Keratinocyte (primary cell): ENCODE results near the gene EGFLAM. TPM values are rescaled to one million over a fixed set of nuclear protein-coding genes. Genes with fewer than 3 reads are reported as not detected.

ENCODE experiments used
- DNase-seq: peaks from one replicate; pipeline ENCODE4 v3.0.0-alpha.2; 2011; ENCODE audit warnings: low read depth, missing footprints, low spot score
- FAIRE-seq: peaks from 2 replicates; lab custom pipeline; 2011; peaks lifted over from hg19 to GRCh38; lab: Jason Lieb, UNC
- H2AFZ ChIP-seq: 2 replicates; pipeline ENCODE4 v1.6.0; 2012; ENCODE audit warnings: low read length, control low read depth, inconsistent platforms; ENCODE audit not compliant: control insufficient read depth
- H3K27ac ChIP-seq: 2 replicates; pipeline ENCODE4 v1.5.1; 2011; ENCODE audit warnings: low read length; ENCODE audit not compliant: control insufficient read depth, insufficient read depth
- H3K27me3 ChIP-seq: 3 replicates; pipeline ENCODE4 v1.6.0; 2011; ENCODE audit warnings: low read length; ENCODE audit not compliant: control insufficient read depth, insufficient read depth; ENCODE audit errors: extremely low read depth
- H3K36me3 ChIP-seq, 2 experiments: 2 replicates in 1 of 2; 3 replicates in 1 of 2; pipeline ENCODE4 v1.5.1; 2011; ENCODE audit warnings: low read length in 2 of 2, mild to moderate bottlenecking in 1 of 2; ENCODE audit not compliant: control insufficient read depth in 2 of 2, insufficient read depth in 2 of 2; ENCODE audit errors: extremely low read depth in 1 of 2
- H3K4me1 ChIP-seq: 3 replicates; pipeline ENCODE4 v1.5.1; 2011; ENCODE audit warnings: low read length; ENCODE audit not compliant: control insufficient read depth, insufficient read depth; ENCODE audit errors: extremely low read depth
- H3K4me2 ChIP-seq: 3 replicates; pipeline ENCODE4 v1.6.0; 2011; ENCODE audit warnings: low read depth, low read length; ENCODE audit not compliant: control insufficient read depth, insufficient read depth; ENCODE audit errors: extremely low read depth
- H3K4me3 ChIP-seq, 3 experiments: fragments of 200-600 bp in 1 of 3; sonication (generic) in 1 of 3; 2 replicates in 2 of 3; 3 replicates in 1 of 3; pipeline ENCODE4 v1.5.1; 2011 to 2016; ENCODE audit warnings: low read length in 3 of 3, mild to moderate bottlenecking in 3 of 3, control low read depth in 2 of 3, inconsistent platforms in 1 of 3, low read depth in 1 of 3, mixed read lengths in 1 of 3, mixed run types in 1 of 3, moderate library complexity in 1 of 3; ENCODE audit not compliant: control insufficient read depth in 2 of 3, insufficient read depth in 2 of 3; ENCODE audit errors: extremely low read depth in 1 of 3
- H3K79me2 ChIP-seq: 2 replicates; pipeline ENCODE4 v1.6.0; 2012; ENCODE audit warnings: low read length; ENCODE audit not compliant: control insufficient read depth, insufficient read depth
- H3K9ac ChIP-seq: 3 replicates; pipeline ENCODE4 v1.6.0; 2011; ENCODE audit warnings: low read length; ENCODE audit not compliant: control insufficient read depth, insufficient read depth; ENCODE audit errors: extremely low read depth
- H3K9me1 ChIP-seq: 3 replicates; pipeline ENCODE4 v1.6.0; 2011; ENCODE audit warnings: low read length; ENCODE audit not compliant: control insufficient read depth, insufficient read depth; ENCODE audit errors: extremely low read depth
- H3K9me3 ChIP-seq: 2 replicates; pipeline ENCODE4 v1.5.1; 2012; ENCODE audit warnings: low read depth, low read length; ENCODE audit not compliant: control insufficient read depth
- H4K20me1 ChIP-seq: 3 replicates; pipeline ENCODE4 v1.6.0; 2011; ENCODE audit warnings: low read length; ENCODE audit not compliant: control insufficient read depth, insufficient read depth; ENCODE audit errors: extremely low read depth
- EZH2 ChIP-seq: IDR thresholded peaks from one replicate; pipeline ENCODE4 v1.6.1; 2012; ENCODE audit warnings: inconsistent platforms, mild to moderate bottlenecking, low read length, moderate library complexity
- dilution Hi-C: fragments of 300-500 bp; cut with MboI; formaldehyde crosslinking; loops from one replicate; pipeline ENCODE4 v1.7.0; 2020; ENCODE audit warnings: low sequenced_read_pairs; ENCODE audit not compliant: extremely low pct_ligation_motif_present
- polyA plus RNA-seq, 5 experiments: library from polyadenylated mRNA; depleted of rRNA in 3 of 5; stranded (reverse) in 3 of 5; stranded (forward) in 1 of 5; unstranded in 1 of 5; fragments of >200 nt; gene quantifications; 1 replicate in 1 of 5; 2 replicates in 3 of 5; 3 replicates in 1 of 5; pipeline versions ENCODE4 v1.2.1 to v1.2.3, GENCODE V29; 2011 to 2012; ENCODE audit warnings: missing spikeins in 2 of 5, low read depth in 1 of 5, low replicate concordance in 1 of 5
- TF ChIP-seq, protein P1 (sequence below), 3 experiments: IDR thresholded peaks in 1 of 3; conservative IDR thresholded peaks in 1 of 3; optimal IDR thresholded peaks in 1 of 3; 2 replicates in 2 of 3; 3 replicates in 1 of 3; pipeline versions ENCODE3 to v1.5.1; 2011; ENCODE audit warnings: low read length in 3 of 3, mild to moderate bottlenecking in 3 of 3, moderate library complexity in 2 of 3, control low read depth in 1 of 3, inconsistent platforms in 1 of 3; ENCODE audit not compliant: insufficient read depth in 2 of 3; ENCODE audit errors: extremely low read depth in 1 of 3

Gene EGFLAM
- polyA plus RNA-seq, 1 donor (not counting 4 experiments of a cell fraction or from before 2014, with no cell fraction given): not detected

- no peaks in the 10 kb centered on the region for H3K9me3 ChIP-seq
- H3K79me2 ChIP-seq: no peaks in the 10 kb centered on the region
- H3K9ac ChIP-seq: no peak overlapping the region
- no peak overlapping the region for H3K27ac ChIP-seq
- FAIRE-seq (no peak), DNase-seq (no peak)
- no peak overlapping the region for H3K4me2 ChIP-seq
- no peaks in the 10 kb centered on the region for H3K4me1 ChIP-seq
- H3K4me3 ChIP-seq: no peak overlapping the region
- TF ChIP-seq, protein P1, sequence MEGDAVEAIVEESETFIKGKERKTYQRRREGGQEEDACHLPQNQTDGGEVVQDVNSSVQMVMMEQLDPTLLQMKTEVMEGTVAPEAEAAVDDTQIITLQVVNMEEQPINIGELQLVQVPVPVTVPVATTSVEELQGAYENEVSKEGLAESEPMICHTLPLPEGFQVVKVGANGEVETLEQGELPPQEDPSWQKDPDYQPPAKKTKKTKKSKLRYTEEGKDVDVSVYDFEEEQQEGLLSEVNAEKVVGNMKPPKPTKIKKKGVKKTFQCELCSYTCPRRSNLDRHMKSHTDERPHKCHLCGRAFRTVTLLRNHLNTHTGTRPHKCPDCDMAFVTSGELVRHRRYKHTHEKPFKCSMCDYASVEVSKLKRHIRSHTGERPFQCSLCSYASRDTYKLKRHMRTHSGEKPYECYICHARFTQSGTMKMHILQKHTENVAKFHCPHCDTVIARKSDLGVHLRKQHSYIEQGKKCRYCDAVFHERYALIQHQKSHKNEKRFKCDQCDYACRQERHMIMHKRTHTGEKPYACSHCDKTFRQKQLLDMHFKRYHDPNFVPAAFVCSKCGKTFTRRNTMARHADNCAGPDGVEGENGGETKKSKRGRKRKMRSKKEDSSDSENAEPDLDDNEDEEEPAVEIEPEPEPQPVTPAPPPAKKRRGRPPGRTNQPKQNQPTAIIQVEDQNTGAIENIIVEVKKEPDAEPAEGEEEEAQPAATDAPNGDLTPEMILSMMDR (optimal IDR thresholded peaks at IDR 0.05 in 1 of 3, IDR thresholded peaks at IDR 0.05 in 1 of 3, conservative IDR thresholded peaks at IDR 0.05 in 1 of 3; ENCODE audit: extremely low read depth in 1 of 3, insufficient read depth in 2 of 3, low read length in 3 of 3): no peak
- no peak for TF ChIP-seq EZH2
- H3K36me3 ChIP-seq: no peaks in the 10 kb centered on the region
- peaks cover 3% of the 10 kb centered on the region for H3K27me3 ChIP-seq
- H2AFZ ChIP-seq: no peak overlapping the region
- dilution Hi-C loops: no loop called here
- no peaks in the 10 kb centered on the region for H4K20me1 ChIP-seq
- H3K9me1 ChIP-seq: no peaks in the 10 kb centered on the region
Measured at GRCh38 chr5:38367410-38367809, 109.1 kb downstream of the EGFLAM start.

- no peak overlapping the region for H3K9ac ChIP-seq
- no peak overlapping the region for H3K4me3 ChIP-seq
- H3K4me2 ChIP-seq: no peak overlapping the region
- H3K9me3 ChIP-seq: no peaks in the 10 kb centered on the region
- H3K36me3 ChIP-seq: no peaks in the 10 kb centered on the region
- no peaks in the 10 kb centered on the region for H4K20me1 ChIP-seq
- peaks cover 3% of the 10 kb centered on the region for H3K27me3 ChIP-seq
- no peaks in the 10 kb centered on the region for H3K79me2 ChIP-seq
- H3K9me1 ChIP-seq: no peaks in the 10 kb centered on the region
- DNase-seq (no peak), FAIRE-seq (no peak)
- H2AFZ ChIP-seq: no peak overlapping the region
- dilution Hi-C loops: no loop called here
- no peak overlapping the region for H3K27ac ChIP-seq
- H3K4me1 ChIP-seq: no peaks in the 10 kb centered on the region
- TF ChIP-seq, protein P1 (optimal IDR thresholded peaks at IDR 0.05 in 1 of 3, IDR thresholded peaks at IDR 0.05 in 1 of 3, conservative IDR thresholded peaks at IDR 0.05 in 1 of 3; ENCODE audit: extremely low read depth in 1 of 3, insufficient read depth in 2 of 3, low read length in 3 of 3): no peak
- no peak for TF ChIP-seq EZH2
Measured at GRCh38 chr5:38367966-38368365, 109.6 kb downstream of the EGFLAM start.
